Nephron progenitor cell (in vitro differentiated cells): ENCODE measurements around the gene ZIC1.

Experiments used
- DNase-seq: peaks from one replicate; pipeline ENCODE4 v3.0.0; 2021
- H3K27ac Mint-ChIP-seq: 2 replicates; pipeline ENCODE4 v1.8.0; 2021; ENCODE audit warnings: mild to moderate bottlenecking, moderate library complexity, mixed read lengths
- H3K27me3 Mint-ChIP-seq: 2 replicates; pipeline ENCODE4 v1.8.0; 2021; ENCODE audit warnings: mild to moderate bottlenecking, low read depth, mixed read lengths; ENCODE audit not compliant: poor library complexity
- H3K36me3 Mint-ChIP-seq: 2 replicates; pipeline ENCODE4 v1.8.0; 2021; ENCODE audit warnings: low read depth, mixed read lengths
- H3K4me1 Mint-ChIP-seq: 2 replicates; pipeline ENCODE4 v1.8.0; 2021; ENCODE audit warnings: mixed read lengths
- H3K4me3 Mint-ChIP-seq: 2 replicates; pipeline ENCODE4 v1.8.0; 2021; ENCODE audit warnings: mild to moderate bottlenecking, moderate library complexity, mixed read lengths
- H3K9me3 Mint-ChIP-seq: 2 replicates; pipeline ENCODE4 v1.8.0; 2021; ENCODE audit warnings: mild to moderate bottlenecking, moderate library complexity, mixed read lengths
- CTCF ChIP-seq: fragments of 200-600 bp; sonication (generic); IDR thresholded peaks from 2 replicates; pipeline ENCODE4 v1.5.0; 2021; ENCODE audit warnings: antibody characterized with exemption

ZIC1 gene

GRCh38 chr3:147423798-147424580, 14.8 kb downstream of the ZIC1 start:
- Mint-ChIP-seq H3K27ac (no peak overlapping the region), H3K4me3 (peak overlapping the region; percentile 79), H3K36me3 (no peaks in the 10 kb centered on the region), H3K27me3 (peaks cover 88% of the 10 kb centered on the region), H3K9me3 (no peaks in the 10 kb centered on the region), H3K4me1 (peaks cover 36% of the 10 kb centered on the region)
- no peak for TF ChIP-seq CTCF
- peak; percentile 54 for DNase-seq

GRCh38 chr3:147424581-147425387, 15.6 kb downstream of the ZIC1 start:
- Mint-ChIP-seq H3K27me3 (peaks cover 80% of the 10 kb centered on the region), H3K4me3 (no peak overlapping the region), H3K9me3 (no peaks in the 10 kb centered on the region), H3K36me3 (no peaks in the 10 kb centered on the region), H3K4me1 (peaks cover 31% of the 10 kb centered on the region), H3K27ac (no peak overlapping the region)
- no peak for TF ChIP-seq CTCF
- no peak for DNase-seq

GRCh38 chr3:147425388-147425850, 16.3 kb downstream of the ZIC1 start:
- H3K27me3 Mint-ChIP-seq: peaks cover 78% of the 10 kb centered on the region
- no peak overlapping the region for H3K4me3 Mint-ChIP-seq
- no peak overlapping the region for H3K27ac Mint-ChIP-seq
- no peak for TF ChIP-seq CTCF
- peaks cover 27% of the 10 kb centered on the region for H3K4me1 Mint-ChIP-seq
- no peaks in the 10 kb centered on the region for H3K9me3 Mint-ChIP-seq
- no peak for DNase-seq
- H3K36me3 Mint-ChIP-seq: no peaks in the 10 kb centered on the region

GRCh38 chr3:147426931-147427330, 17.8 kb downstream of the ZIC1 start:
- H3K9me3 Mint-ChIP-seq: no peaks in the 10 kb centered on the region

GRCh38 chr3:147427746-147428145, 18.6 kb downstream of the ZIC1 start:
- peaks cover 12% of the 10 kb centered on the region for H3K4me1 Mint-ChIP-seq
- no peaks in the 10 kb centered on the region for H3K9me3 Mint-ChIP-seq
- H3K4me3 Mint-ChIP-seq: no peak overlapping the region
- TF ChIP-seq CTCF: no peak
- H3K27me3 Mint-ChIP-seq: peaks cover 64% of the 10 kb centered on the region
- no peak overlapping the region for H3K27ac Mint-ChIP-seq
- no peak for DNase-seq
- no peaks in the 10 kb centered on the region for H3K36me3 Mint-ChIP-seq

More at GRCh38 chr3:147426931-147427330, 17.8 kb downstream of the ZIC1 start:
- Mint-ChIP-seq H3K27ac (no peak overlapping the region), H3K4me1 (peaks cover 20% of the 10 kb centered on the region), H3K27me3 (peaks cover 69% of the 10 kb centered on the region), H3K4me3 (no peak overlapping the region), H3K36me3 (no peaks in the 10 kb centered on the region)
- no peak for TF ChIP-seq CTCF
- DNase-seq: no peak
